Measurements from ENCODE around the gene DLEC1. TPM values are rescaled to one million over a fixed set of nuclear protein-coding genes. Genes with fewer than 3 reads are reported as not detected.

The DLEC1 gene
- total and polyA plus RNA-seq, 7 donors = 0.16 to 0.60 (median 0.41) TPM

DNA sequence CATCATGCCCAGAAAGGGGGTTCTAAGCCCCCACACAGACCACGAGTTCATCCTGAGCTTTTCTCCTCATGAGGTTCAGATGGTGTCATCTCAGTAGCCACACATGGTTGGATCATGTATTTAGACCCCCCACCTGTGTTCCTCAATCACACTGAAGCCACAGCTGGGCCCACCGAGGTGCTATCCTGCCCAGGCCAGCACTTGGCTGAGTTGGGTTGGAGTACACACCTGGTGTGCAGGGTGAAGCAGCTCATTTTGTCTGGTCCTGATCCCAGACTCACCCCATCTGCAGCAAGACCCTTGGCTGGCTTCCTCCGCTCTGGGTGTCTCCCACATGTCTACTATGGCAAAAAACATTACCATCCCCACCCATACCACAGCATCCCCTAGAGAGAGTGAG, 56.0 kb downstream of the DLEC1 start:
- intact Hi-C loops (cut with DNase I) = no loop called here
- no peaks in the 10 kb centered on the region for H3K4me1 ChIP-seq

DNA sequence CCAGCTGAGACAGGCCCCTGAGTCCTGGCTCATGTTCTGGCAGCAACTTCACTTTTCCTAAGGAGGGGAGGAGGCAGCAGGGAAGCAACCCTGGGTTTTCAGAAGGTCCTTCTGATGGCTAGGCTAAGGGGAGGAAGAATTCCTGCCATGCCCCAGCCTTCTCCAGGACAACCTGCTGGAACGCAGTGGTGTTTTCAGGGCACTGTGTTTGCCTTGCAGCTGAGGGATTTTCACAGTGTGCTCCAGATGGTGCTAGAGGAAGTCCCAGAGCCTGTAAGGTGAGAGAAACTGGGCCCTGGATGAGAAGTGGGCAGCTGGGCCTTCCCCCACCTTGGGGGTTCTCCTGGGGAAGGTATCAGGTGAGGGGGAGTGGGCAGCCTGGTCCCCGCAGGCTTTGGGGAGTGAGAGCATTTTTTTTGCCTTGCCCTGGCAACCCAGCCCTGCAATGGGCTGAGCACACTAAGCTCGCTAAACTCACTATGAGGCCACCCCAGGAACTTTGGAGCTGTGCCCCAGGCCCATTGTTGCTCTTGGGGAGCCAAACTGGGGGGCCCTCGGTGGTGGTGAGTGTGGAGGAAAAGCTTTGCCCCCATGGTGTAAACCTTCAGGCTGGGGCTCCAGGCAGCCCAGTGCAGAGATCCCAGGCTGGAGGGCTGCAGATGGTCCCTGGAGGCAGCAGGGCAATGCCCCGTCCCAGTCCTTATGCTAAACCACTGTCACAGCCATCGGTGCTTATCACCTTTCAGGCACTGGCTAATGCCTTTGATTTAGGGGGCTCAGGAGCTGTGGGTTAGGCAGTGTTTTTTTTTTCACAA, 56.9 kb downstream of the DLEC1 start:
- Histone ChIP-seq H3K4me3 (no peak overlapping the region), H3K36me3 (no peaks in the 10 kb centered on the region), H3K27ac (no peak overlapping the region), H3K9me3 (no peaks in the 10 kb centered on the region), H3K27me3 (no peaks in the 10 kb centered on the region), H3K4me1 (no peaks in the 10 kb centered on the region)
- WGBS, 2 donors = 90% methylated on average over 6 of the region's 6 CpGs
- no peak for DNase-seq
- no peak for TF ChIP-seq POLR2A (IDR thresholded peaks at IDR 0.05)
- intact Hi-C loops (cut with DNase I) = no loop called here

More for the DNA sequence above, 56.0 kb downstream of the DLEC1 start:
- Histone ChIP-seq H3K9me3 (no peaks in the 10 kb centered on the region), H3K27me3 (no peaks in the 10 kb centered on the region), H3K36me3 (no peaks in the 10 kb centered on the region), H3K27ac (no peak overlapping the region), H3K4me3 (no peak overlapping the region)
- TF ChIP-seq, protein P1, sequence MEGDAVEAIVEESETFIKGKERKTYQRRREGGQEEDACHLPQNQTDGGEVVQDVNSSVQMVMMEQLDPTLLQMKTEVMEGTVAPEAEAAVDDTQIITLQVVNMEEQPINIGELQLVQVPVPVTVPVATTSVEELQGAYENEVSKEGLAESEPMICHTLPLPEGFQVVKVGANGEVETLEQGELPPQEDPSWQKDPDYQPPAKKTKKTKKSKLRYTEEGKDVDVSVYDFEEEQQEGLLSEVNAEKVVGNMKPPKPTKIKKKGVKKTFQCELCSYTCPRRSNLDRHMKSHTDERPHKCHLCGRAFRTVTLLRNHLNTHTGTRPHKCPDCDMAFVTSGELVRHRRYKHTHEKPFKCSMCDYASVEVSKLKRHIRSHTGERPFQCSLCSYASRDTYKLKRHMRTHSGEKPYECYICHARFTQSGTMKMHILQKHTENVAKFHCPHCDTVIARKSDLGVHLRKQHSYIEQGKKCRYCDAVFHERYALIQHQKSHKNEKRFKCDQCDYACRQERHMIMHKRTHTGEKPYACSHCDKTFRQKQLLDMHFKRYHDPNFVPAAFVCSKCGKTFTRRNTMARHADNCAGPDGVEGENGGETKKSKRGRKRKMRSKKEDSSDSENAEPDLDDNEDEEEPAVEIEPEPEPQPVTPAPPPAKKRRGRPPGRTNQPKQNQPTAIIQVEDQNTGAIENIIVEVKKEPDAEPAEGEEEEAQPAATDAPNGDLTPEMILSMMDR (IDR thresholded peaks at IDR 0.05) = no peak
- no peak for TF ChIP-seq POLR2A (IDR thresholded peaks at IDR 0.05)
- TF ChIP-seq POLR2AphosphoS5 (IDR thresholded peaks at IDR 0.05) = no peak
- no peak for TF ChIP-seq EP300 (IDR thresholded peaks at IDR 0.05)
- 89 to 90% methylated on average over 3 of the region's 3 CpGs for WGBS, 2 donors
- DNase-seq = no peak

DNA sequence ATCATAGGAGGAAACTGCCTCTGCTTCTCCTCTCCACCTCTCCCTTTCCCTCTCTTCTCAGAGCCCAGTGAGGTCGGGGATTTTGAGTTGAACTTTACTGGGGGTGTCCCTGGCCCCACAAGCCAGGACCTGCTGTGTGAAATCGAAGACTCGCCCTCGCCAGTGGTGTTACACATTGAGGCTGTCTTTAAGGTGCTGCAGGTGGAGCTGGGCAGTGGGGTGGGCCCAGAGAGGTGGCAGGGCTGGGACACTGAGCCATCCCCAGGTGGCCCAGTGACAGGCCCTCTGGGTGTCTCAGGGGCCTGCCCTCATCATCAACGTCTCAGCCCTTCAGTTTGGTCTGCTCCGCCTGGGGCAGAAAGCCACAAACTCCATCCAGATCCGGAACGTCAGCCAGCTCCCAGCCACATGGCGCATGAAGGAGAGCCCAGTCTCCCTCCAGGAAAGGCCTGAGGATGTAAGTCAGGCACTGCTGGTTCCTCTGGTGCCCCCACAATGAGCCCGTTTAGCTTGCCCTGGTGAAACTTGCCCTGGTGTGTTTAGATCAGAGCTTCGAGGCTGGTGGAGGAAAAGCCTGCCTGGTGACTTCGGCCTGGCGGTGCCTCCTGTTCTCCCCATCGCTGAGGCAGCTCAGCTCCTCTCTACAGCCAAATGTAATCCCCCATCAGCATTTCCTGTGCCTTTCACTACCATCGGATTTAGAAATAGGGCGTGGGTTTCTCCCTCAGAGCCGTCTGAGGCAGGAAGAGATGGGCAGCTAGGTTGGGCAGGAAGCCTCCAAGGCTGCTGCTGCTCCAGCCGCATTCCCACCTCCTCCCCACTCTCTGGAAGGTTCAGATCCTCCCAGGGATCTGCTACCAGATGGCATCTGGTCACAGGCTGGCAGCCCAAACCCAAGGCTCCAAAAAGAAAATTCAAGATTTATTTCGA, 58.7 kb downstream of the DLEC1 start:
- no peaks in the 10 kb centered on the region for H3K27me3 ChIP-seq
- H3K9me3 ChIP-seq = no peaks in the 10 kb centered on the region
- TF ChIP-seq EP300 (IDR thresholded peaks at IDR 0.05) (no peak), POLR2A (IDR thresholded peaks at IDR 0.05) (no peak), POLR2AphosphoS5 (IDR thresholded peaks at IDR 0.05) (no peak)
- TF ChIP-seq, protein P1 (IDR thresholded peaks at IDR 0.05) = no peak
- no peaks in the 10 kb centered on the region for H3K4me1 ChIP-seq
- intact Hi-C loops (cut with DNase I) = no loop called here
- whole genome bisulfite sequencing, 2 donors = 83% methylated on average over 19 of the region's 19 CpGs
- H3K27ac ChIP-seq = no peak overlapping the region
- no peaks in the 10 kb centered on the region for H3K36me3 ChIP-seq
- DNase-seq = no peak
- no peak overlapping the region for H3K4me3 ChIP-seq

DNA sequence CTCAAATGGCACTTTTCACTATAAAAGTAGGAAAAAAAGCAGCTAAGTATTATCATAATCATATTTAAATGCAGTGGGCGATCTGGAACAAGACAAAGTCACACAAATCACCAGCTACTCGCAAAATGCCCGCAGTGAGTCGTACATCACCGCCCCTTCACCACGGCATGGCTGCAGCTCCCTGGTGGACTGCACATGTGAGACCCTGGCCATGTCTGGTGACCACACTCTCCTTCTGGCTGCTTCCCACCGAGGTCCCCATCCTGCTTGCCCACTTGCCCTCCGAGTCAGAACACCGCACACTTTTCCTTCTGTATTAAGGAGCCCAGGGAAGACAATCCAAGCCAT, 59.3 kb downstream of the DLEC1 start:
- intact Hi-C loops (cut with DNase I) = no loop called here
- H3K4me1 ChIP-seq = no peaks in the 10 kb centered on the region
- no peak for TF ChIP-seq EP300 (IDR thresholded peaks at IDR 0.05)
- TF ChIP-seq, protein P1 (IDR thresholded peaks at IDR 0.05) = no peak
- no peaks in the 10 kb centered on the region for H3K36me3 ChIP-seq
- H3K9me3 ChIP-seq = no peaks in the 10 kb centered on the region
- DNase-seq = no peak
- H3K27me3 ChIP-seq = no peaks in the 10 kb centered on the region
- no peak overlapping the region for H3K4me3 ChIP-seq
- 88 to 94% methylated on average over 9 of the region's 9 CpGs for WGBS, 2 donors
- no peak overlapping the region for H3K27ac ChIP-seq

DNA sequence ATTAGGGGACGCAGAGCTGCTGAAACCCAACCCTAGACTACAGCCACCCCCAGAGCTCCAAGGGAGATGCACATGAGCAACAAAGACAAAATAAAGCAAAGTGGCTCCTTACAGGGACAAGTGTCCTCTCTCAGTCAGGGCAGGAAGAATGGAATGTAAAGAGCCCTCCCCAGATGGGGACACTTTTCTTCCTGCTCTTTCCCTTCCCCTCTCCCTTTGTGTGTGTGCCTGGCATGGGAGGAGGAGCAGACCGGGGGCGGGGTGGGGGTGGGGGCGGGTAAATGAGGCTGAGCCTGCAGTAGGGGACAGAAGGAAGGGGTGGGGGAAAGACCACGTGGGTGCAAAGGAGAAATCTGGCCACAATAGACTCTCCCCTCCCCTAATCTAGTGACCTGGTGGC, 60.5 kb downstream of the DLEC1 start:
- intact Hi-C loops (cut with DNase I) = no loop called here
- no peaks in the 10 kb centered on the region for H3K36me3 ChIP-seq
- WGBS, 2 donors = 47 to 56% methylated on average over 5 of the region's 5 CpGs
- H3K27ac ChIP-seq = no peak overlapping the region
- no peak overlapping the region for H3K4me3 ChIP-seq
- DNase-seq = no peak
- H3K9me3 ChIP-seq = no peaks in the 10 kb centered on the region
- H3K4me1 ChIP-seq = no peaks in the 10 kb centered on the region
- TF ChIP-seq, protein P1 (IDR thresholded peaks at IDR 0.05) = no peak
- TF ChIP-seq POLR2A (IDR thresholded peaks at IDR 0.05) (no peak), POLR2AphosphoS5 (IDR thresholded peaks at IDR 0.05) (no peak), EP300 (IDR thresholded peaks at IDR 0.05) (no peak)
- H3K27me3 ChIP-seq = no peaks in the 10 kb centered on the region
